ENCODE measurements around the gene SH2B2.
"Not testable (repeated sequence)": the region's sequence is repeated elsewhere in the genome, so short reads cannot be mapped to it uniquely, and the experiment has no call there.

Gene SH2B2

GRCh38 chr7:102287111-102287980 is 678 bp downstream of the SH2B2 start:
- DNase-seq (ENCODE audit: low read depth): no peak

GRCh38 chr7:102287981-102288278 is 1.3 kb downstream of the SH2B2 start:
- DNase-seq (ENCODE audit: low read depth): no peak

GRCh38 chr7:102288285-102288930 is 1.7 kb downstream of the SH2B2 start:
- DNase-seq (ENCODE audit: low read depth): no peak

- no peak for DNase-seq (ENCODE audit: low read depth)
Measured at GRCh38 chr7:102289057-102289456, 2.4 kb downstream of the SH2B2 start.

GRCh38 chr7:102291056-102291915 is 4.6 kb downstream of the SH2B2 start:
- DNase-seq (ENCODE audit: low read depth): no peak

GRCh38 chr7:102291916-102292267 is 5.2 kb downstream of the SH2B2 start:
- no peak for DNase-seq (ENCODE audit: low read depth)

GRCh38 chr7:102292813-102293798 is 6.4 kb downstream of the SH2B2 start:
- DNase-seq (ENCODE audit: low read depth): no peak

- no peak for DNase-seq (ENCODE audit: low read depth)
Measured at GRCh38 chr7:102294589-102294988, 7.9 kb downstream of the SH2B2 start.

- no peak for DNase-seq (ENCODE audit: low read depth)
Measured at GRCh38 chr7:102295346-102296178, 8.9 kb downstream of the SH2B2 start.

- DNase-seq (ENCODE audit: low read depth): no peak
Measured at GRCh38 chr7:102296179-102296438, 9.4 kb downstream of the SH2B2 start.

- no peak for DNase-seq (ENCODE audit: low read depth)
Measured at GRCh38 chr7:102296514-102296913, 9.8 kb downstream of the SH2B2 start.

- DNase-seq (ENCODE audit: low read depth): no peak
Measured at GRCh38 chr7:102297487-102298218, 11.0 kb downstream of the SH2B2 start.

- no peak for DNase-seq (ENCODE audit: low read depth)
Measured at GRCh38 chr7:102300643-102301221, 14.1 kb downstream of the SH2B2 start.

GRCh38 chr7:102301367-102301766 is 14.7 kb downstream of the SH2B2 start:
- not testable (repeated sequence) for DNase-seq (ENCODE audit: low read depth)

GRCh38 chr7:102302025-102302424 is 15.4 kb downstream of the SH2B2 start:
- DNase-seq (ENCODE audit: low read depth): no peak

GRCh38 chr7:102303669-102304422 is 17.2 kb downstream of the SH2B2 start:
- no peak for DNase-seq (ENCODE audit: low read depth)

GRCh38 chr7:102304668-102305067 is 18.0 kb downstream of the SH2B2 start:
- no peak for DNase-seq (ENCODE audit: low read depth)

GRCh38 chr7:102305414-102306268 is 19.0 kb downstream of the SH2B2 start:
- no peak for DNase-seq (ENCODE audit: low read depth)

All from stimulated activated CD8-positive, alpha-beta memory T cell treated with anti-CD3 and anti-CD28 coated beads, Interleukin-12 subunit alpha, Interleukin-12 subunit beta, amount 100 ng/mL, for 4 hours (primary cell).